ENCODE results near the gene AIMP1.

AIMP1 gene

GRCh38 chr4:106315968-106316772 is at the start of gene AIMP1, which contains the start of gene TBCK:
TSS of gene AIMP1 (plus strand) at chr4:106316550. CDS start at chr4:106325010, 8,460 bp downstream.
TSS of gene TBCK (minus strand) at chr4:106316209. CDS start at chr4:106308960, 7,249 bp downstream.
- peak; percentile 62 to 95 (median 92) for DNase-seq

GRCh38 chr4:106268786-106269185 is 47.6 kb upstream of the AIMP1 start:
- no peak for DNase-seq

GRCh38 chr4:106269711-106270110 is 46.6 kb upstream of the AIMP1 start:
- no peak for DNase-seq

GRCh38 chr4:106270736-106271135 is 45.6 kb upstream of the AIMP1 start:
- DNase-seq, result no peak

- no peak for DNase-seq
Observed at GRCh38 chr4:106273831-106274230, 42.5 kb upstream of the AIMP1 start.

- DNase-seq, result no peak
Observed at GRCh38 chr4:106277140-106277675, 39.1 kb upstream of the AIMP1 start.

GRCh38 chr4:106284227-106284626 is 32.1 kb upstream of the AIMP1 start:
- DNase-seq, result no peak

- DNase-seq, result no peak
Observed at GRCh38 chr4:106286611-106287010, 29.7 kb upstream of the AIMP1 start.

- DNase-seq, result no peak
Observed at GRCh38 chr4:106287353-106287969, 28.9 kb upstream of the AIMP1 start.

GRCh38 chr4:106289737-106290136 is 26.6 kb upstream of the AIMP1 start:
- DNase-seq, result no peak

- DNase-seq, result no peak
Observed at GRCh38 chr4:106291678-106292077, 24.7 kb upstream of the AIMP1 start.

- no peak for DNase-seq
Observed at GRCh38 chr4:106294062-106294461, 22.3 kb upstream of the AIMP1 start.

- no peak for DNase-seq
Observed at GRCh38 chr4:106297245-106298035, 18.9 kb upstream of the AIMP1 start.

GRCh38 chr4:106299977-106300376 is 16.4 kb upstream of the AIMP1 start:
- DNase-seq, result no peak

- DNase-seq, result no peak
Observed at GRCh38 chr4:106301393-106302061, 14.8 kb upstream of the AIMP1 start.

GRCh38 chr4:106302062-106302438 is 14.3 kb upstream of the AIMP1 start:
- no peak for DNase-seq

- no peak for DNase-seq
Observed at GRCh38 chr4:106303548-106304281, 12.6 kb upstream of the AIMP1 start.

GRCh38 chr4:106304632-106305031 is 11.7 kb upstream of the AIMP1 start:
- DNase-seq, result no peak

GRCh38 chr4:106305435-106306055 is 10.8 kb upstream of the AIMP1 start:
- DNase-seq, result no peak

- DNase-seq, result no peak
Observed at GRCh38 chr4:106306561-106306960, 9.8 kb upstream of the AIMP1 start.

GRCh38 chr4:106312377-106312776 is 4.0 kb upstream of the AIMP1 start:
- DNase-seq, result no peak

Measured in C1 segment of cervical spinal cord (tissue), 14 donors.